Activated CD4-positive, alpha-beta T cell treated with anti-CD3 and anti-CD28 coated beads for 48 hours (primary cell): ENCODE data around the gene MAPKAPK3.

Experiments used
- DNase-seq: peaks from one replicate; pipeline ENCODE4 v3.0.0-alpha.2; 2020

Gene MAPKAPK3

DNA sequence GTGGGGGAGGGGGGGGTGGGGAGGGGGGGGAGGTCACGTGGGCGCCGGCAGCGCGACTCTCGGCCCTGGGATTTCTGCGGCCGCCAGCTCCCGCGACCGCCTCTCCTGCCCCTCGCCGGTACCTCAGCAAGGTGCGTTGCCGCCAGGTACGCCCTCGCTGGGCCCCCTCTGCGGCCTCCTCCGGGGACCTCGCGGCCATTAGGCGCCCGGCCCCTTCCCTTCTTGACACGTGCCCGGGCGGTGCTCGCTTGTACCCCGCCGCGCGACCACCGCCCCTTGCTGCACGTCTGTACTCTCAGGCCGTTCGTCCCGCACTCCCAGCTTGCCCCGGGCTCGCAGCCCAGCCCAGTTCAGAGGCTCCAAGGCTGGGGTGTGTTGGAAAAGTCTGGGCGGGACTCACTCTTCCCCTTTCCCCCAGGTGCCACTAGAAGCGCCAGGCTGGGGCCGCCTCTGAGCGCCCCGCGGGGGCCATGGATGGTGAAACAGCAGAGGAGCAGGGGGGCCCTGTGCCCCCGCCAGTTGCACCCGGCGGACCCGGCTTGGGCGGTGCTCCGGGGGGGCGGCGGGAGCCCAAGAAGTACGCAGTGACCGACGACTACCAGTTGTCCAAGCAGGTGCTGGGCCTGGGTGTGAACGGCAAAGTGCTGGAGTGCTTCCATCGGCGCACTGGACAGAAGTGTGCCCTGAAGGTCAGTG lies at the start of gene MAPKAPK3:
Gene MAPKAPK3, plus strand, starts transcription at position 56 of the 696 bp plus-strand sequence. Its CDS starts 415 bp downstream, at position 471.
- peak; percentile 47 for DNase-seq

DNA sequence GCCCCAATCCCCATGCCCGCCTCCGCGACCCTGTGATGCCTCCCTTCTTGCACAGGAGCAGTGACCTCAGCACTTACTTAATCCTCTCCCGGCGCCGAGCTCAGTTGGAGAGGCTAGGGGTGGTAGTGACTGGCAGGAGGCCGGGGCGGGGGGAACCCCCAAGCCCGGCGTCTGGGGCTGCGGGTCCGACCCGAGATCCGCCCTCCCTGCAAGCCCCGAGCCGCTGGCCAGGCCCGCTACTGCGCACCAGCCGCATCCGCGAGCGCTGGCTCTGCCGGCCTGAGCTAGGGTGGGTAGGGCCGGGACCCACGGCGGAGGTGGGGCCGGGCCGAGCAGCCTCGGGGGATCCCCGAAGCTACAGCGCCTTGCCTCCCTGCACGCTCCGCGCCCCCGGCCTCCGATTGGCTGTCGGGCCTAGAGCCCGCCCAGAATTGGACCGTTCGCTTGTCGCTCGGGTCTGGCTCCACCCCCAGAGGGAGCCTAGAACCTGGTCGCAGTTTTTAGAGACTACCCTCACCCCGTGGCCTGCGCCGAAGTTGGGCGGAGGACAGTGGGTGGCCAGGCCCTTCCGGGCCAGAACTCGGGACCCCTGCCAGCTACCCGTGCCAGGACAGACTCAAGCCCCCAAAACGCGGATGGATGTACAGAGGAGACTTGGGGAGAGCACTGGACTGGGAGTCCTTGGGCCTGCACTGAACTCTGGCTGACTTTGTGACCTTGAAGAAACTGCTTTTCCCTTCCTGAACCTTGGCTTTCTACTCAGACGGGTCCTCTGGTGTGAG lies 49.4 kb upstream of the MAPKAPK3 start, which contains the start of gene C3orf18:
Gene C3orf18, minus strand, starts transcription at position 362 of the 782 bp plus-strand sequence. CDS start 2,048 bp downstream, outside the sequence.
- peak; percentile 97 for DNase-seq

DNA sequence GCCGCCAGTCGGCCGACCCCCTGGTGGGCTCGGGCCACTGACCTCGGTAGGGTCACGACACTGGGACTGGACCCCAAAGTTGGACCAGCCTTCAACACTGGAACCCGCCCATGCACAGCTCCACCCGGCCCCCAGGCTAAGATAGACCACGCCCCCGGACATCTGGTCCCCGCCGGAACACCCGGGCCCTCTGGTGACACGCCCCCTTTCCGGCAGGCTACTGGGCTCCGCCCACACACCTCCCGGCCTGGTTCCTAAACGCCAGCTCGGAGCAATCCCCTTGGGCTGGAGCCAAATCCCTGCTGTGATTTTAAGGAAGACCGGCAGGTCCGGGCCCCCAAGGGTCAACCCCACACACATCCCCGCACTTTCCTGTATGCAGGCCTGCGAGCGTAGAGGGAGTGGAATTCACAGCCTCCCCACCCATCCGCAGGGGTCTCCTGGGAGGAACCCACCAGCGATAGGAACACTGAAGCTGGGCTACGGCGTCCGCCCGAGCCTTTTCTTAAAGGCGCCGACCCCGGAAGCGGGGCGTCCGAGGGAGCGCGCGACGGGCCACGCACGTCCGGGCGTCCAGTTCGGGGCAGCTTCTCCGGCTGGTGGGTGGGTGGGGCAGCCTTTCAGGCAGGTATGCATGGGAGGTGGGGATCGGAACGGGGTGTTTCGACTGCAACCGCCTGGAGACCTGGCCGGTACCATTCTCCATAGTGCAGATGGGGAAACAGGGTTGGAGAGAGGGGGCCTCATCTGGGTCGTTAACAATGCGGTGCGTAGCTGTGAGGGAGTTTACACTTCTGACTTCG lies 47.8 kb upstream of the MAPKAPK3 start, which contains the start of gene HEMK1:
Gene HEMK1, plus strand, starts transcription at position 576 of the 803 bp plus-strand sequence. CDS start 1,583 bp downstream, outside the sequence.
- peak; percentile 98 for DNase-seq

DNA sequence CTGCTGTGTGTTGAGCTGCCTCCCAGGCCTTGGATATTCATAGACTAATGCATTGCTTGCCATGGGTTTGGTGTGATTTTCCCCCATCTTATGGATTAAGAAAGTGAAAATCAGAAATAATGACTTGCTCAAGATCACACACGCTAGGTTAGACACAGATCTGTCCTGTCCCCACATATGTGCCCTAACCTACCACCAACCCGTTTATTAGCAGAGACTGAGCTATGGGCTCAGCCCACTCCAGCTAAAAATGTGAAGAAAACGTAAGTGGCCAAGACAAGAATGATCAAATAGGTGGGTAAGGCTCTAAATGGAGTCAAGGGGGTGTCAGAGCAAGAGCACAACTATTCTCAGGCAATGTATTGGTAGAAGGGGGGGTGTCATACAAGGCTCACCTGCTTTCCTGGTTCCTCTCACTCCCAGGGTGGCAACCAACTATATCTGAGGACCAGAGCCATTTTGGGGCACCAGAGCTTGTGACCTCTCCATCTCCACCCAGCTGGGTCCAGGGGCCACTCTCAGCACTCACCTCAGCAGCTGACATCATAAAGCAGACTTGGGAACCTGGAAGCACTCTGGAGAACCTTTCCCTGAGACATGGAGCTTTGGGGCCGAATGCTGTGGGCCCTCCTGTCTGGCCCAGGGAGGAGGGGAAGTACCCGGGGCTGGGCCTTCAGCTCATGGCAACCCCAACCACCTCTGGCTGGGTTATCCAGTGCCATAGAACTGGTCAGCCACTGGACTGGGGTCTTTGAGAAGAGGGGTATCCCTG lies 46.3 kb upstream of the MAPKAPK3 start:
- DNase-seq: no peak

DNA sequence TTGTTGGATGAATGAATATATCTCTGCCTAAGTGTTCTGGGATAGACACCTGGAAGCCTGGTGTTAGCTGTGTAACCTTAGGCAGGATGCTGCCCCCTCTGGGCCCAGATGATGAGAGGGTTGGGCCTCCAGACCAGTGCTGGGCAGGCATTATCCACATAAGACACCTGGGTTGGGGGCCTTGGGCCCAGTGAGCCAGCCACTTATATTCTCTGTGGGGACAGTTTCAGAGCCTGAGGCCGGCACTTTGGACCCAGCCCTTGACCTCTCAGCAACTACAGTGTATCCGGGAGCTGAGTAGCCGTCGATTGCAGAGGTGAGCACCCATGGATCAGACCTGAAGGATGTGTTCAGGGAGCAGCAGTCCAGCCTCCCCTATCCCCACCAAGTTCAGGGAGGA lies 45.5 kb upstream of the MAPKAPK3 start:
- no peak for DNase-seq

DNA sequence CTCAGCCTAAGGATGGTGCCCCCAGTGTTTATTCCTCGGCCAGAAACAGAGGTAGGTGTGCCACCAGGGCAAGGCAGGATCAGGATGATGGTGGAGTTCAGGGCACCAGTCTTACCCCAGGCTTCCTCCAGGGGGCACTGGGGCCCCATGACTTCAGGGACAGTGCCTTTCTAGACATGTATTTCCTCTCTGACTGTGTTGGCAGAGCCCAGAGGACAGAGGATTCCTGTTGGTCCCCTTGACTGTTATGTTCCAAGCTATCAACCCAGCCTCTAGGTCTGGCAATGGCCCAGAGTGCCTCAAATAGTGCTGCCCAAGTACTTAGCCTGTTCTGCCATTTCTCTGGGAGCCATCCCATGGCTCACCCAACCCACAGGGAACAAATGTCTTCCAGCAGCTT lies 44.8 kb upstream of the MAPKAPK3 start:
- DNase-seq: peak; percentile 89

DNA sequence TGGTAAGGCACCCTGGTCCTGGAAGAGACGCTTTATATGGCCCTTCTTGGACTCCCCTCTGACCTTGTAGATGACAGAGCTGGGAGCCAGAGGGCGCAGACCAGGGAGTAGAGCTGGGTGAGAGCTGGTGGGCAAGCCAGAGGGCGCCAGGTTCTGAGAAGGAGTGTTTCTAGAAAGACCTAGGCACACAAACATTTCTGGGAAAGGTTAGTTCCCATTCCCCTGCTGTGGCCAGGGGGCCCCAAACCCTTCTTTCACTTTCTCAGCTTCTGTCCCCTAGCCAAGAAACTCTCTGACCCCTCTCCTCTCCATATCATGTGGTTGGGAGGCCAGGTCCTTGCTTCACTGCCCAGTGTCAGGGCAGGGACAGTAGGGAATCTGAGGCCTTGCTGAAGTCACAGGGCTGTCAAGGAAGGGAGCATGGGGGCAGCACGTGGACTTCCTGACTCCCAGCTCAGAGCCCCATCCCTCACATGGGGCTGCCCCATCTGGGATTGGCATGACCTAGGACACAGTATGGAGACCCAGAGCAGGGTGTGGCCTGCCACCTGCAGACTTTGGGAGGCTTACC lies 44.1 kb upstream of the MAPKAPK3 start:
- DNase-seq: peak; percentile 68

DNA sequence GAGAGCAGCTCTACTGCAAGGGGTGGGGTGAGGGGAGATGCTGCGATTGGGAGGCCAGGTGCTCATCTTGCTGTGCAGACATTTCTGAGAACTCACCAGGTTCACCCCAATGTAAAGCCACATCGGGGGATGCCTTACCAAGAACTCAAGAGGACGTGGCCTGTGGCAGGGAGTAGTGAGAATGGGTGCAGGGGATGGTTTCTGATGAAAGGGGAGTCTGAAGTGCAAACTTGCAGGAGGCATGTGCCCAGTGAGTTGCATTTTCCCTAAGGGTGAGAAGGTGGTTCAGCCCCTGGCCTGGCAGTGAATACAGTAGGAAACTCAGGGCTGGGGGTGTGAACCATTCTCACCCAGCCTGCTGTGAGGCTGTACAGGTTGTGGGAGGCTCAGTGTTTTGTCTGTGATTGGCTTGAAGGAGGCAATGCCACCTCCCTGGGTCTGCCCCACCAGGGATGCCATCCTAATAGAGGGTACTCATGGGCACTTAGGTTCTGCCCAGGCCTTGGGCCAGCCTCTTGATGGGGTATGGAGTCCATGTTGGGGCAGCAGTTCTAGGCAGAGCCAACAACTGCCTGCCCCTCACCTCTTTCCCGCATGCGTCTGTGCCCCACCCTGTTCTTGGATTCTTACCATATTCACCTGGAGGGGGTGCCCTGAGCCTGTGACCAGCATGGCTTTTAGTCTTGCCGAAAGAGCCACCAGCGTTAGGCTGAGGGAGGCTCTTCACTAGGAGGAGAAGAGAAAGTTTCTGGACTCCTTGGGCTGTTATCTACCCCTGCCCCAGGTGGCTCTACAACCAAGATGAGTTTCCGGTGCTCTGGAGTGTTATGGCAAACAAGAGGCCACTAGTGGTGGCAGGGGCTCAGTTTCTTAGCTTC lies 43.1 kb upstream of the MAPKAPK3 start:
- peak; percentile 86 for DNase-seq

DNA sequence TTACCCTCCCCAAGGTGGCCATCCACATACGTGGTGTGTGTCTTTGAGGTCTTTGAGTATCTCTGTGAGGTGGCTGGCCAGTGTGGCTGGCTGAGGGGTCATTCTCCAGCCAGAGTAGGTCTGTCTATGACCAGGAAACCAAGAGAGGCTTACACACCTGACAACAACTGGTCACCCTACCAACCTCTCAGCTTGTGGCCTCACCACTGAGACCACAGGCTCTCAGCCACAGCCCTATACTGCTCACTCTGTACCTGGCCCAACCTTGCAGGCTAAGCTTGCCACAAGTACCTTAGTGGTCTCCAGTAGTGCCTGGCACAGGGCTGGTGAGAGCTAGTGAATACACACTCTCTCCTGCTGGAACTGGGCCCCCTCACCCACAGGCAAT lies 42.5 kb upstream of the MAPKAPK3 start:
- peak; percentile 62 for DNase-seq

DNA sequence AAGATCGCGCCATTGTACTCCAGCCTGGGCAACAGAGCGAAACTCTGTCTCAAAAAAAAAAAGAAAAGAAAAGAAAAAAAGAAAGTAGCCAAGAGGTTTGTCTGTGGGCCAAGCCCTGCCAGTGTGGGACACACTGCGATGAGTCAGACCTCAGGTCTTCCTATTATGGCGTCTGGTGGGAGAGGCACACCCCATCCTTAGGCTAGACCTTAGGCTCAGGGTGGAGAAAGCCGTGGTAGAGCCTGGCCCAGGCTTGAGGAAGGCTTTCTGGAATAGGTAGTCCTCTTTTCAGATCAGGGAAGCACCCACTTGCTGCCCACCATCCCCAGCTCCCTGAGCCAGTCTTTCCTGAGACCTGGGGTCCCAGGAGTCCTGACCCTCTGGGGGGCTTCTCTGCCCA lies 41.6 kb upstream of the MAPKAPK3 start:
- DNase-seq: no peak

DNA sequence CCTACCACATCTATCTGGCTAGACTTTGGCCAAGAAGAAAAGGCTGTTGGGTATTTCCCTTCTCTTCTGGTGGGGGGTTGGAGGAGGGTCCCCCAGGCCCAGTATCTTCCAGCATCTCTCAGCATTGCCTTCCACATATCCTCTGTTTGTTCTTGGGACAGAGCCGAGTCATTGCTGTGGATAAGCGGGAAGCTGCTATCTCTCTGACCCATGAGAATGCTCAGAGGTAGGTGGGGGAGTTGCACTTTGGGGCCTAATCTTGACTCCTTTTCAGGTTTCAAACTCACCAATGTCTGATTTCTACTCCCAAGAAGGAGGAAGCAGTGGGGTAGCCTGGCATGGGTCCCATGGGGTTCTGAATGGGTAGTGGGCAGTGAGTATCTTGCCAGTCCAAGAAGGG lies 39.6 kb upstream of the MAPKAPK3 start:
- no peak for DNase-seq

DNA sequence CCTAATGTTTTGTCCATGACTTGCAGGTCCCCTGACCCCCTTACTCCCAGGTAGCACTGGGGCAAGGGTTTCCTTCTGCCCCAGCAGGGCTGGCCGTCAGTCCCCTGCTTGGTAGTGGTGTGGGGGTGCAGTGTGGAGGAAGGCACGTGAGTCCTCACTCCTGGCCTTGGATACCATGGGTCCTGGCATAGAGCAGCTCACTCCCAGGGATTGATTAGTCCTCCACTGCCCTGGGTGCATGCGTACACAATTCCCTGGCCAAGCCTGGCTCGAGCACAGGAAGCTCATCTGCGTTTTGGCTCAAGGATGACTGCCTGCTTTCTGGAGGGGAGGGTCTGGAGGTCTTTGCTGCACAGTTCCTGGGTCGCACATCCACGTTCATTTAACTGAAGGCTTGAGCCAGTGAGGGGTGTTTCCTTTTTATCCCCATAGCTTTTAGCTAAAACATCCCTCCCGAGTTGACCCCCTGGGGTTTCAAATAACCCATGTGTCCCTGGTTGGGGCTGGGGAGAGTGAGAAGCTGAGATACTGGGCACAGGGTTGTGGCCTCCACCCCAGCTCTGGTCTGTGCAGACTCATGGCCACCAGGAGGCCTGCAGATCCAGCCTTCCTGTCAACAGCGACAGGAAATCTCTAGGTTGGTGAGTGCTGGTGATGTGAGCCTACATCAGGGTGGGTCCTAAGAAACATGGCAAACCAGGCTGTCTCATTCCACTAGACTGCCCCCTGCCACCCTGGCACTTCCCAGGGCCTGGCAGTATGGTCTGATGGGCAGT lies 36.1 kb upstream of the MAPKAPK3 start:
- no peak for DNase-seq

DNA sequence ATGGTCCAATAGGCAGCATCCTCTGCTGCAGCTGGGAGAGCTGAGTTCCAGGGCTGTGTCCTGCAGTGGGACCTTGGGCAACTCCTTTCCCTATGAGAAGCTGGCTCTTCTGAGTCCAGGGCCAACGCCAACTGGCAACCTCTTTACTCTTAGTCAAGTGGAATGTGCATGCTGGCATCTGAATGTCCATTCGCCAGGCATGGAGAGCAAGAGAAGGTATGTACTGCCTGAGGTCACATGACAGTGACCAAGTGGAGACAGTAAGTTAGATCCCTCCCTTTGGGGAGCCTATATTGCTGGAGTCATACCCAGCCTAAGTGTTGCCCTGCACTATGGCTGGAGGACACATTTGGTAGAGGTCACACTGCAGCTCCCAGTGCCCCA lies 35.5 kb upstream of the MAPKAPK3 start:
- DNase-seq: no peak

DNA sequence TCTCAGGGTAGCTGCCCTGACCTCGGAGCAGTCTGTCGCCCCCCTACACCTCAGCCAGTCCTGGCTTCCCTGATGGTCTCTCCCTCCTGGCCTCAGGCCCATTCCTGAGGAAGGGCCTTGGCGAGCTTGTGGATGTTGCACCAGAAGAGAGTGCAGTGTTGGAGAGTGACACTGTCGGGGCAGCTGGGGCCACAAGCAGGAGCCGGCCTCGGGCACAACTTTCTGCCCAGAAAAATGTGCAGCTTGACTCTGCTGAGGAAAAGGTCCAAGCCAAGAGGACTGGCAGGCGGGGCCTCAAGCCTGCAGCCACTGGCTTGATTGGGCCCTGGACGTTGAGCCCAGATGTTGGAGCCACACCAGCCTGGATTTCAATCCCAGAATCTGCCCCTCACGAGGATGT lies 34.9 kb upstream of the MAPKAPK3 start:
- DNase-seq: no peak

DNA sequence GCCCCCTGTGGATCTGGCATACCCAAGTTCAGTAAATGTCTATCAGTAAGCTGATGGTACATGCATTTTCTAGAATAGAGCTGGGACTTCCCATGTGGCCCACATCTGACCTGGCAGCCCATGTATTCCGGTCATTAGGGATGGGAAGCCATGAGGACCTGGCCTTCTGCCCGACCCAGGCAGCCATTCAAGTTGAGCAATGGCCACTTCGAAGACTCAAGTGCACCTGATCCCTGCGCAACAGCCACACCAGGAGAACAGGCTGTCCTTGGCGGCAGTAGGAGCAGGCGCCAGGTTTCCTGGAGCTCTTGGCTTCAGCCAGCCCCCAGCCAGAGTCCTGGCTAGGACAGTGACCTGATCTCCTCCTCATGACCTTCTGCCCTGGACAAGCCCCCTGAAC lies 33.1 kb upstream of the MAPKAPK3 start:
- DNase-seq: no peak

DNA sequence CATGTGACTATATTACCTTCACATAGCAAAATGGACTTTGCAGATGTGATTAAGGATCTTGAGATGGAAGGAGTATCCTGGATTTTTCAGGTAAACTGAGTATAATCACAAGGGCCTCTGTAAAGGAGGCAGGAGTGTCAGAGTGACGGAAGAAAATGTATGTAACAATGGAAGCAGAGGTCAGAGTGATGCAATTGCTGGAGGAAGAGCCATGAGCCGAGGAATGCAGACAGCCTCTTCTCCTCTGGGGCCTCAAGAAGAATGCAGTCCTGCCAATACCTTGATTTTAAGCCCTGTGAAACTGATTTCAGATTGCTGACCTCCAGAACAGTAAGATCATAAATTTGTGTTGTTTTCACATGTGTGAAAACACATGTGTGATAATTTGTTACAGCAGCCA lies 32.6 kb upstream of the MAPKAPK3 start:
- DNase-seq: no peak

DNA sequence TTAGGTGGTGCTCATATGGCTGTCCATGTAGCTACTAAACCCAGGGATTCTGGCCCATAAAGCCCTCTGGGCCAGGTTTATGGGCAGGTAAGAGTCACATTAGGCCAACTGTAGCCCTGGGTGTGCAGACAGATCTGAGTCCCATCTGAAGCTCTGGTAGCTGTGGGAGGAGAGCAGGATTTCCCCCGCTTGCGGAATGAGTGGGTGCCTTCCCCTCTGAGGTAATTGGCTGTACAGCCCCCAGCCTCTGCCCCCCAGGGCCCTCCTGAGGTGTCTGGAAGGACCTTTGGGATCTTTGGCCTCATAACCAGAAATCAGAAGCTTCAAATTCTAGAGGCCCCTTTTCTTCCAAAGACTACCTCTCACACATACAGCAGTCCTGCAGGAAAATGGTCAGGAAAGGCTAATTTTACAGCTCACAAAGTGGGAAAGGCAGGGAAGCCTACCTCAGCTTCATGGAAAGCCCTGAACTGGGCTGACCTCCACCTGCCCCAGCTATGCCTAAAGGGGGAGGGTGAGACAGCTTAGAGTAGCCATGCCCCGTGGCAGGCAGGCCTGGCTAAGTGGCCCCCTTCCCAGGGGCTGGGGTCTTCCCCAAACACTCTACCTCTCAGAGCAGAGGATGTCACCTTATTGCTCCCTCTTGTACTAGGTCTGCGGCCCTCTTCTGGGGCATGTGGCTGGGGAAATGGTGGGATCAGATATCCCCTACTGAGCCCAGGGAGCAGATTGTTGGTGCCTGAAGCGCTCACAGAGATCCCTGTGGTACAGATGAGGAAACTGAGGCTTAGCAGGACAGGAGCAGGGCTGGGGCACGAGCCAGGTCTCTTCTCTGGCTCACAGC lies 30.8 kb upstream of the MAPKAPK3 start:
- peak; percentile 71 for DNase-seq

DNA sequence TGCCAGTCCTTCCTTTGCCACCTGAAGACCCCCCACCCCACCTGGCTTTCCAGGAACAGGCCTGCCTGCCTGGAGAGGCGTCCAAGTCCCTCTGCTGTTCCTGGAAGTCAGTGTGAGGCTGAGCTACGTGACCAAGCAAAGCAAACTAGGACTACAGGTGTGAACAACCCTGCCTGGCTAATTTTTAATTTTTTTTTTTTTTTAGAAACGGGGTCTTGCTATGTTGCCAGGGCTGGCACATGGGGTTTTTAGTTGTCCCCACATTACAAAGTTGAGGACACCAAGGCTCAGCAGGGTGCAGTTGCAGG lies 30.2 kb upstream of the MAPKAPK3 start:
- DNase-seq: no peak

DNA sequence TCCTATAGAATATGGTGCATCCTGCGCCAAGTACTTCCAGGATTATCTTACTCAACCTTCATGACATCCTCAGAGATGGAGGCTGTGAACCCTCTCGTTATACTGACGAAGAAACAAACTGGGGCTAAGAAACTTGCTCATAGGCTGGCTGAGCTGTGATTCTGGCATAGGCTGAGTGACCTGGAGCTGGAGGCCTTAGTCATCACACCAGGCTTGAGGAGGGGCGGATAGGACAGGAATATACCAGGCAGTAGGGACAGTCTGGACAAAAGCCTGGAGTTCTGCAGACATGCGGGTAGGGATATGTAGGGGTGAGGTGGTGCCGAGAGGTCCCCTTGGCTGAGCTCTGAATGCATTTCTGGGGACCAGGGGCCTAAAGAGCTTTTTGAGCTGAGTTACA lies 29.6 kb upstream of the MAPKAPK3 start:
- DNase-seq: peak; percentile 34
